Left lung (tissue), 10 donors: ENCODE data around the gene PTPRD. TPM values are rescaled to one million over a fixed set of nuclear protein-coding genes. Genes with fewer than 3 reads are reported as not detected.

Experiments used
- ATAC-seq: fragments of 200-7000 bp; cut with Tn5 transposase; one replicate; pipeline ENCODE4 v1.9.1; 2020; ENCODE audit warnings: moderate library complexity
- DNase-seq, 4 donors: peaks; one replicate each; pipeline ENCODE4 v3.0.0-alpha.2; 2013 to 2020
- H3K27ac ChIP-seq, 2 donors: fragments of 200-600 bp; sonication (generic) in 1 of 2; one replicate each; pipeline versions ENCODE4 v1.5.0 to v1.8.0; 2020 to 2021
- H3K27me3 ChIP-seq, 2 donors: fragments of 200-600 bp; sonication (generic) in 1 of 2; one replicate each; pipeline versions ENCODE4 v1.5.0 to v1.8.0; 2020 to 2021
- H3K36me3 ChIP-seq, 2 donors: fragments of 200-600 bp; sonication (generic) in 1 of 2; one replicate each; pipeline versions ENCODE4 v1.5.0 to v1.8.0; 2020 to 2021
- H3K4me1 ChIP-seq, 2 donors: fragments of 200-600 bp; one replicate each; pipeline ENCODE4 v1.8.0; 2021
- H3K4me3 ChIP-seq, 2 donors: fragments of 200-600 bp; sonication (generic) in 1 of 2; one replicate each; pipeline versions ENCODE4 v1.5.0 to v1.8.0; 2020 to 2021; ENCODE audit warnings: mild to moderate bottlenecking in 1 of 2
- H3K9me3 ChIP-seq, 2 donors: fragments of 200-600 bp; sonication (generic) in 1 of 2; one replicate each; pipeline versions ENCODE4 v1.5.0 to v1.8.0; 2020 to 2021
- intact Hi-C, 2 donors: fragments of 100-400 bp; cut with DNase I; formaldehyde crosslinking; loops; one replicate each; pipeline versions ENCODE4 v1.11.2 to v1.14.2; 2022
- polyA plus RNA-seq, 6 donors: library from polyadenylated mRNA; unstranded; fragments of 120-200 nt; gene quantifications; one replicate each; pipeline ENCODE4 v1.2.1, GENCODE V29; 2013; ENCODE audit not compliant: insufficient read length in 6 of 6
- total RNA-seq, 2 donors: library from RNA; stranded (reverse); fragmentation: NEBNext Ultra II Directional; extraction: Animal tissue kit (Norgen Biotek cat#: 25700); gene quantifications; one replicate each; pipeline ENCODE4 v1.2.1, GENCODE V29; 2021
- TF ChIP-seq, protein P1 (sequence below), 2 donors: fragments of 200-600 bp; sonication (generic) in 1 of 2; IDR thresholded peaks; one replicate each; pipeline versions ENCODE4 v1.5.0 to v1.8.0; 2021; ENCODE audit warnings: antibody characterized with exemption in 2 of 2
- donor health status: DM: no; HTN: yes; CAD: no.
- donor health status: DM: no; HTN: no; CAD: no.

The PTPRD gene
- total and polyA plus RNA-seq, 8 donors: 24.2 to 167 (median 139) TPM

DNA sequence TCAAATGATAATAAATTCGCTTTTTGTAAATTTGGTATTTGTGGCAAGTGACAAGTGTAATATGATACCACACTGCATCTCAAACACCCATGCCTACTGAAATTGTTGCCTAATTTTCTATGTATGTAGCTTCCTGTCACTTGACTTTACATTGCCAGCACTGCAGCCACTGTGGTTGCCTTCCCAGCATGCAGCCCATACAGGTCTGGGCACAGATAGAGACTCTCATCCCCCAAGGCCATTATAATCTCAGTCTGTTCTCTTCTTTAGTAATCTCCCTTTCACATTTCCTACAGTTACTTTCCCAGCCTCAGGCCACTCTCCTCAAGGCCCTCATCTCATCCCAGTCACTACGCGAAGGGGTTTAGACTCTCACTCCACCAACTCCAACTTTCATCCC lies 1200.6 kb downstream of the PTPRD start:
- Histone ChIP-seq H3K9me3 (no peaks in the 10 kb centered on the region), H3K27ac (no peak overlapping the region), H3K4me3 (no peak overlapping the region), H3K27me3 (no peaks in the 10 kb centered on the region), H3K4me1 (no peaks in the 10 kb centered on the region), H3K36me3 (no peaks in the 10 kb centered on the region)
- TF ChIP-seq, protein P1, sequence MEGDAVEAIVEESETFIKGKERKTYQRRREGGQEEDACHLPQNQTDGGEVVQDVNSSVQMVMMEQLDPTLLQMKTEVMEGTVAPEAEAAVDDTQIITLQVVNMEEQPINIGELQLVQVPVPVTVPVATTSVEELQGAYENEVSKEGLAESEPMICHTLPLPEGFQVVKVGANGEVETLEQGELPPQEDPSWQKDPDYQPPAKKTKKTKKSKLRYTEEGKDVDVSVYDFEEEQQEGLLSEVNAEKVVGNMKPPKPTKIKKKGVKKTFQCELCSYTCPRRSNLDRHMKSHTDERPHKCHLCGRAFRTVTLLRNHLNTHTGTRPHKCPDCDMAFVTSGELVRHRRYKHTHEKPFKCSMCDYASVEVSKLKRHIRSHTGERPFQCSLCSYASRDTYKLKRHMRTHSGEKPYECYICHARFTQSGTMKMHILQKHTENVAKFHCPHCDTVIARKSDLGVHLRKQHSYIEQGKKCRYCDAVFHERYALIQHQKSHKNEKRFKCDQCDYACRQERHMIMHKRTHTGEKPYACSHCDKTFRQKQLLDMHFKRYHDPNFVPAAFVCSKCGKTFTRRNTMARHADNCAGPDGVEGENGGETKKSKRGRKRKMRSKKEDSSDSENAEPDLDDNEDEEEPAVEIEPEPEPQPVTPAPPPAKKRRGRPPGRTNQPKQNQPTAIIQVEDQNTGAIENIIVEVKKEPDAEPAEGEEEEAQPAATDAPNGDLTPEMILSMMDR (IDR thresholded peaks at IDR 0.05): no peak
- intact Hi-C loops: no loop called here
- DNase-seq (no peak), ATAC-seq (no peak)

DNA sequence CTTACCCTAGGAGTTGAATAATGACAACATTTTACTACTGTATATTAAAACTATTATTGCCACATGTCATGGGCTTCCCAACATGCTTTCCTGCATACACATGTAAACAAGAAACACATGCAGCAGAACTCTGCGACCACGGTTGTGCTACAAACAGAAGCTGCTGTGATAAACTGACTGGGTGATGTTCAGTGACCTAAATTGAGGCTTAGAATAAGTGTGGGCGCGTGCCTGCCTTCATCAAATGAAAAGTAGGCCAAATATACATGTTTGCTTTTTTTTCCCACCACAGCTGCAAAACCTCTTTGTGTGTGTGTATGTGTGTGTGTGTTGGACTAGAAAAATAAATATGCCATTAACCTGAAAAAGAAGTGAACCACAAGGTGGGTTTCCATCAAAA lies 1202.1 kb downstream of the PTPRD start:
- H3K4me3 ChIP-seq: no peak overlapping the region
- no peaks in the 10 kb centered on the region for H3K27me3 ChIP-seq
- DNase-seq (no peak), ATAC-seq (no peak)
- H3K36me3 ChIP-seq: no peaks in the 10 kb centered on the region
- intact Hi-C loops: no loop called here
- no peaks in the 10 kb centered on the region for H3K9me3 ChIP-seq
- no peaks in the 10 kb centered on the region for H3K4me1 ChIP-seq
- no peak overlapping the region for H3K27ac ChIP-seq
- TF ChIP-seq, protein P1 (IDR thresholded peaks at IDR 0.05): no peak

DNA sequence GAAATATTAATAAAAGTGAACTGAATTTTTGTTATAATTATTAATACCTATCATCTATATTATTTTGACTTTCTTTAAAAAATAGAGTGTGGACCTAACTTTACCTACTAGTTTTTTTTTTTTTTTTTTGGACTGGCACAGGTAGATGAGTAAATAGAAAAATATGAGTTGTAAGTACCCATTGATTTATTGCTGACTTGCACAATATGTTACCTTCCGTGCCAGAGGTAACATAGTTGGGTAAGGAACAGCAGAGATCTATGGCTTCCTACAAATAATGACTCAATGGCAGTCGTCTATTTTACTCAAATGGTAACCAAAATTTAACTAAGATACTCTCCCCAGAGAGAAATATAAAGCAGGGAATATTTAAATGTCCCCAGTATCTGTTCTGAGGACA lies 1212.8 kb downstream of the PTPRD start:
- Histone ChIP-seq H3K36me3 (no peaks in the 10 kb centered on the region), H3K9me3 (no peaks in the 10 kb centered on the region), H3K27ac (no peak overlapping the region), H3K27me3 (no peaks in the 10 kb centered on the region), H3K4me3 (no peak overlapping the region), H3K4me1 (no peaks in the 10 kb centered on the region)
- intact Hi-C loops: no loop called here
- no peak for ATAC-seq
- TF ChIP-seq, protein P1 (IDR thresholded peaks at IDR 0.05): no peak
- DNase-seq: no peak

DNA sequence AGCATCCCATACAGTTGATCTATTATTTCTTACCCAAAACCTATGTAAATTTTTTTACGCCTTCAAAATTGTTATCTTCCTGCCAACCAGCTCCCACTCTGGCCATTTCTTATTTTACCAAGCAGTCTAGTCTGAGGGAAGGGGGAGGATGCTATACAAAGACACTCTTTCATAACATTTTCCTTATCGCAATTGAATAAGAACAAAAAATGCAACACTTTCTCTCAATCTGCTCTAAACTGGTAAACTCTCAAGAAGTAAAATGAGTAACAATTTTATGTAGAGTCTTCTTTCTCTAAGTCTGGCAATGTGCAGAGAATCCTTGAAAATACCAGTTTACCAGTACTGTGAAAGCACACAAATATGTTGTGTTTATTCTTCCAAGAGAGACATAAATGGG lies 1216.3 kb downstream of the PTPRD start:
- no peaks in the 10 kb centered on the region for H3K27me3 ChIP-seq
- no peaks in the 10 kb centered on the region for H3K4me1 ChIP-seq
- ATAC-seq (no peak), DNase-seq (no peak)
- no peak overlapping the region for H3K4me3 ChIP-seq
- H3K27ac ChIP-seq: no peak overlapping the region
- intact Hi-C loops: no loop called here
- H3K36me3 ChIP-seq: no peaks in the 10 kb centered on the region
- H3K9me3 ChIP-seq: no peaks in the 10 kb centered on the region
- TF ChIP-seq, protein P1 (IDR thresholded peaks at IDR 0.05): no peak

DNA sequence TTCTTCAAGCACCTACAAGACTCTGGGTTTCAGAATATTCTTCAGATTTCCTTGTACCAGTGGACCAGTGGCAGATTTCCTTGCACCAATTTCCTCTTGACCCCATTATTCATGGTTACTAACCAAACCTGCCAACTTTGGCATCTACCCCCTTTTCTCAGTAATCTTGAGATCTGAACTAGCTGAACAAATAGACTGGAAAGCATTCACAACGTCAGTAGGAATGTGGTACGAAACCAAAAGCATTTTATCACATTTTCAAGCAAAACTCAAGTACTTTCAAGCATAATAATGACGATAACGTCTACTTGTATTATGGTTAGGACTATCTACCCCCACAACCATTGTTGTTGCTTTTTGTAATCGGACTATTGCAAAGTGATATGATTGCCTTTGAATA lies 1217.3 kb downstream of the PTPRD start:
- no peaks in the 10 kb centered on the region for H3K9me3 ChIP-seq
- no peaks in the 10 kb centered on the region for H3K36me3 ChIP-seq
- intact Hi-C loops: no loop called here
- ATAC-seq (peak; percentile 86), DNase-seq (peak in 2 of 4 donors; percentile 6 to 10)
- TF ChIP-seq, protein P1 (IDR thresholded peaks at IDR 0.05): no peak
- H3K27me3 ChIP-seq: no peaks in the 10 kb centered on the region
- H3K4me3 ChIP-seq: no peak overlapping the region
- no peak overlapping the region for H3K27ac ChIP-seq
- H3K4me1 ChIP-seq: no peaks in the 10 kb centered on the region
